OCI-LY3 (cell line): ENCODE data around the gene CCDC3.

Experiments used
- EZH2phosphoT487 ChIP-seq: fragments of 200-600 bp; shearing (Covaris generic); IDR thresholded peaks from 2 replicates; pipeline ENCODE4 v1.6.1; 2018; ENCODE audit warnings: antibody characterized with exemption, mixed run types, low read depth
- TF ChIP-seq, protein P1 (sequence below): fragments of 200-600, 300-600 bp; sonication (generic); IDR thresholded peaks from 2 replicates; pipeline ENCODE4 v1.5.1; 2014; ENCODE audit warnings: antibody characterized with exemption, low read length, low read depth

DNA sequence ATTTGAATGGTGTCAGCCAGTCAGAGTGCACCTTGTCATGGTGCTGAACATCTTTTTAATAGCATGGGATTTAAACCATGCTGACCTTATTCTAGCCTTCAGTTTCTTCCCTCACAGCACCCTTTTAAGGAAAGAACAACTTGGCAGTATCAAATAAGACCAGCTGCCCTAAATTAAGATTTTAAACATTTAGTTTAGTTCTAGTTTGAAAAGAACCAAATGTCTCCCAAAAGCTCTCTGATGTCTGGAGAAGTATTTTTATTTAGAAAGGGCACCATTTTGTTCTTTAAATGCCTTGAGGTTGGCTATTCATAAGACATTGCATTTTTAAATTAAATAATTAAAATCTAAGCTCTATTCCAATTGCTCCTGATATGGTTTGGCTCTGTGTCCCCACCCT lies 121.1 kb downstream of the CCDC3 start:
- TF ChIP-seq EZH2phosphoT487: no peak
- TF ChIP-seq, protein P1, sequence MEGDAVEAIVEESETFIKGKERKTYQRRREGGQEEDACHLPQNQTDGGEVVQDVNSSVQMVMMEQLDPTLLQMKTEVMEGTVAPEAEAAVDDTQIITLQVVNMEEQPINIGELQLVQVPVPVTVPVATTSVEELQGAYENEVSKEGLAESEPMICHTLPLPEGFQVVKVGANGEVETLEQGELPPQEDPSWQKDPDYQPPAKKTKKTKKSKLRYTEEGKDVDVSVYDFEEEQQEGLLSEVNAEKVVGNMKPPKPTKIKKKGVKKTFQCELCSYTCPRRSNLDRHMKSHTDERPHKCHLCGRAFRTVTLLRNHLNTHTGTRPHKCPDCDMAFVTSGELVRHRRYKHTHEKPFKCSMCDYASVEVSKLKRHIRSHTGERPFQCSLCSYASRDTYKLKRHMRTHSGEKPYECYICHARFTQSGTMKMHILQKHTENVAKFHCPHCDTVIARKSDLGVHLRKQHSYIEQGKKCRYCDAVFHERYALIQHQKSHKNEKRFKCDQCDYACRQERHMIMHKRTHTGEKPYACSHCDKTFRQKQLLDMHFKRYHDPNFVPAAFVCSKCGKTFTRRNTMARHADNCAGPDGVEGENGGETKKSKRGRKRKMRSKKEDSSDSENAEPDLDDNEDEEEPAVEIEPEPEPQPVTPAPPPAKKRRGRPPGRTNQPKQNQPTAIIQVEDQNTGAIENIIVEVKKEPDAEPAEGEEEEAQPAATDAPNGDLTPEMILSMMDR: no peak
